Hematopoietic multipotent progenitor cell treated with erythropoietin and hydrocortisone succinate and interleukin-3 and kit ligand, for 17 days (in vitro differentiated cells): ENCODE results near the gene CAP1.
A peak's percentile ranks its signal among the peaks of the same experiment; 100 is the strongest.

Source experiments
- DNase-seq: peaks from one replicate; pipeline ENCODE4 v3.0.0-alpha.2; 2015; ENCODE audit warnings: low spot score

CAP1 gene

GRCh38 chr1:40058453-40059337, 18.2 kb downstream of the CAP1 start:
- no peak for DNase-seq

- no peak for DNase-seq
These were observed 18.9 kb downstream of the CAP1 start for GRCh38 chr1:40059338-40059959.

- DNase-seq, result no peak
These were observed 19.6 kb downstream of the CAP1 start for GRCh38 chr1:40059960-40060750.

- DNase-seq, result no peak
These were observed 24.4 kb downstream of the CAP1 start for GRCh38 chr1:40064797-40065499.

- no peak for DNase-seq
These were observed 26.5 kb downstream of the CAP1 start for GRCh38 chr1:40067023-40067422.

GRCh38 chr1:40067851-40068250, 27.3 kb downstream of the CAP1 start:
- DNase-seq, result no peak

GRCh38 chr1:40072142-40072541, 31.6 kb downstream of the CAP1 start:
- DNase-seq, result no peak

GRCh38 chr1:40073062-40073461, 32.5 kb downstream of the CAP1 start:
- DNase-seq, result no peak

- no peak for DNase-seq
These were observed 34.7 kb downstream of the CAP1 start for GRCh38 chr1:40075266-40075665.

GRCh38 chr1:40076895-40077312, 36.4 kb downstream of the CAP1 start:
- DNase-seq, result no peak

GRCh38 chr1:40078512-40079333, 38.2 kb downstream of the CAP1 start:
- peak; percentile 72 for DNase-seq

- DNase-seq, result no peak
These were observed 39.4 kb downstream of the CAP1 start for GRCh38 chr1:40079774-40080400.

GRCh38 chr1:40081871-40082270, 41.3 kb downstream of the CAP1 start:
- no peak for DNase-seq

GRCh38 chr1:40084750-40085149, 44.2 kb downstream of the CAP1 start:
- peak; percentile 55 for DNase-seq

- DNase-seq, result no peak
These were observed 50.3 kb downstream of the CAP1 start for GRCh38 chr1:40090652-40091355.

GRCh38 chr1:40092241-40092640, 51.7 kb downstream of the CAP1 start:
- no peak for DNase-seq

- peak; percentile 21 for DNase-seq
These were observed 52.4 kb downstream of the CAP1 start for GRCh38 chr1:40092706-40093639.

- no peak for DNase-seq
These were observed 54.1 kb downstream of the CAP1 start for GRCh38 chr1:40094466-40095110.
